PC-9 (cell line): ENCODE results near the gene CLTRN. TPM values are rescaled to one million over a fixed set of nuclear protein-coding genes. Genes with fewer than 3 reads are reported as not detected.

ENCODE experiments used
- BruUV-seq: library from RNA; stranded (reverse); fragments of 400-500 nt; replicated peaks from 2 replicates; lab custom pipeline; 2021; lab: Mats Ljungman, UMichigan
- CTCF ChIA-PET: fragments of 300-600 bp; sonication (Branson Sonifier 250); formaldehyde crosslinking; loops from one replicate; lab custom pipeline; 2022; ENCODE audit warnings: antibody characterized with exemption; lab: Charles Lee
- POLR2A ChIA-PET: fragments of 300-600 bp; sonication (Branson Sonifier 250); formaldehyde crosslinking; loops from one replicate; lab custom pipeline; 2022; ENCODE audit warnings: antibody characterized with exemption; ENCODE audit not compliant: unreplicated experiment; lab: Charles Lee
- DNase-seq, 2 experiments: peaks; one replicate each; pipeline versions ENCODE4 v3.0.0 to v3.0.0-alpha.2; 2015 to 2022; ENCODE audit warnings: mixed read lengths in 1 of 2
- H2AFZ ChIP-seq: fragments of 200-600 bp; sonication (generic); 2 replicates; pipeline ENCODE4 v1.8.1; 2017; ENCODE audit warnings: antibody characterized with exemption
- H3F3A ChIP-seq: fragments of 200-600 bp; sonication (generic); 2 replicates; pipeline ENCODE4 v1.8.1; 2017; ENCODE audit warnings: antibody characterized with exemption, mild to moderate bottlenecking, low read depth; ENCODE audit not compliant: insufficient read depth
- H3K27ac ChIP-seq: fragments of 200-600 bp; sonication (generic); 2 replicates; pipeline ENCODE4 v1.6.1; 2016; ENCODE audit warnings: mixed run types
- H3K27me3 ChIP-seq: fragments of 200-600 bp; sonication (generic); 2 replicates; pipeline ENCODE4 v1.6.1; 2016; ENCODE audit warnings: low read depth, mixed run types; ENCODE audit not compliant: insufficient read depth
- H3K36me3 ChIP-seq: fragments of 200-600 bp; sonication (generic); 2 replicates; pipeline ENCODE4 v1.6.1; 2016; ENCODE audit warnings: low read depth, mixed run types
- H3K4me1 ChIP-seq: fragments of 200-600 bp; sonication (generic); replicated peaks from 2 replicates; pipeline ENCODE4 v1.6.1; 2016; ENCODE audit warnings: mixed run types; ENCODE audit not compliant: insufficient read depth
- H3K4me2 ChIP-seq: fragments of 200-600 bp; sonication (generic); 2 replicates; pipeline ENCODE4 v1.6.1; 2017; ENCODE audit warnings: mixed run types
- H3K4me3 ChIP-seq: fragments of 200-600 bp; sonication (generic); 2 replicates; pipeline ENCODE4 v1.6.1; 2016; ENCODE audit warnings: mixed run types
- H3K79me2 ChIP-seq: fragments of 200-600 bp; sonication (generic); 2 replicates; pipeline ENCODE4 v1.6.1; 2017; ENCODE audit warnings: low read depth, mixed run types
- H3K9me2 ChIP-seq: fragments of 200-600 bp; sonication (generic); 2 replicates; pipeline ENCODE4 v1.8.1; 2017; ENCODE audit warnings: mild to moderate bottlenecking; ENCODE audit not compliant: insufficient read depth
- H3K9me3 ChIP-seq: fragments of 200-600 bp; sonication (generic); 2 replicates; pipeline ENCODE4 v1.8.1; 2016; ENCODE audit warnings: low read depth; ENCODE audit not compliant: insufficient read depth
- H4K20me1 ChIP-seq: fragments of 200-600 bp; sonication (generic); 2 replicates; pipeline ENCODE4 v1.8.1; 2017; ENCODE audit not compliant: insufficient read depth
- CTCF ChIP-seq: fragments of 200-600 bp; sonication (generic); conservative IDR thresholded peaks from 2 replicates; pipeline ENCODE4 v1.6.1; 2017; ENCODE audit warnings: mixed run types, antibody characterized with exemption, mild to moderate bottlenecking, moderate library complexity
- EZH2 ChIP-seq: fragments of 200-600 bp; sonication (generic); IDR thresholded peaks from 2 replicates; pipeline ENCODE4 v1.8.0; 2017; ENCODE audit warnings: antibody characterized with exemption, low read depth
- intact Hi-C: fragments of 100-400 bp; cut with micrococcal nuclease; formaldehyde crosslinking; loops from one replicate; pipeline ENCODE4 v1.10.0; 2022; ENCODE audit not compliant: unreplicated experiment
- total RNA-seq: library from RNA; stranded (reverse); gene quantifications from 2 replicates; pipeline ENCODE4 v1.2.3, GENCODE V29; 2021

Gene CLTRN
- total RNA-seq, 1 experiment from 2014 or later = 2.7 TPM

- no peaks in the 10 kb centered on the region for H3K4me1 ChIP-seq
- no peak for TF ChIP-seq CTCF
- no peak for TF ChIP-seq EZH2
- no peak for DNase-seq
- H3K9me3 ChIP-seq = no peaks in the 10 kb centered on the region
- H2AFZ ChIP-seq = no peak overlapping the region
- H3K79me2 ChIP-seq = no peaks in the 10 kb centered on the region
- H3K9me2 ChIP-seq = no peaks in the 10 kb centered on the region
- no peaks in the 10 kb centered on the region for H3K27me3 ChIP-seq
- no peaks in the 10 kb centered on the region for H3K36me3 ChIP-seq
- H4K20me1 ChIP-seq = no peaks in the 10 kb centered on the region
- no peaks in the 10 kb centered on the region for H3F3A ChIP-seq
- POLR2A ChIA-PET = no interaction called here
- H3K4me2 ChIP-seq = no peak overlapping the region
- no peak overlapping the region for H3K4me3 ChIP-seq
- BruUV-seq = no TSS peak
- intact Hi-C loops = no loop called here
- H3K27ac ChIP-seq = no peak overlapping the region
- CTCF ChIA-PET = no interaction called here
Observed at GRCh38 chrX:15644560-15644872, 20.1 kb downstream of the CLTRN start.

- Histone ChIP-seq H3K27me3 (no peaks in the 10 kb centered on the region), H4K20me1 (no peaks in the 10 kb centered on the region), H3K9me3 (no peaks in the 10 kb centered on the region), H2AFZ (no peak overlapping the region), H3K79me2 (no peaks in the 10 kb centered on the region), H3F3A (no peaks in the 10 kb centered on the region), H3K27ac (no peak overlapping the region), H3K4me1 (no peaks in the 10 kb centered on the region), H3K36me3 (no peaks in the 10 kb centered on the region), H3K4me3 (no peak overlapping the region), H3K4me2 (no peak overlapping the region), H3K9me2 (no peaks in the 10 kb centered on the region)
- no TSS peak for BruUV-seq
- CTCF ChIA-PET = interaction anchor here (0.5 kb wide), 1 partner anchor 145 kb away, joined by 3 read pairs; no protein-coding TSS in a partner anchor
- POLR2A ChIA-PET = no interaction called here
- no peak for DNase-seq
- intact Hi-C loops = no loop called here
- TF ChIP-seq EZH2 (no peak), CTCF (no peak)
Observed at GRCh38 chrX:15643786-15644559, 20.6 kb downstream of the CLTRN start.

GRCh38 chrX:15631637-15632036, 33.0 kb downstream of the CLTRN start:
- Histone ChIP-seq H3K9me3 (no peaks in the 10 kb centered on the region), H3K4me1 (no peaks in the 10 kb centered on the region), H3K27me3 (no peaks in the 10 kb centered on the region), H3K79me2 (no peaks in the 10 kb centered on the region), H3K9me2 (no peaks in the 10 kb centered on the region), H2AFZ (no peak overlapping the region), H3K27ac (no peak overlapping the region), H3K36me3 (no peaks in the 10 kb centered on the region), H3F3A (peaks cover 5% of the 10 kb centered on the region; the same call in 1 of the 2 replicates), H3K4me3 (no peak overlapping the region), H3K4me2 (no peak overlapping the region), H4K20me1 (no peaks in the 10 kb centered on the region)
- intact Hi-C loops = no loop called here
- BruUV-seq = no TSS peak
- ChIA-PET CTCF (no interaction called here), POLR2A (interaction anchor here (0.6 kb wide), 1 partner anchor 46 kb away, joined by 4 read pairs; no protein-coding TSS in a partner anchor)
- no peak for DNase-seq
- no peak for TF ChIP-seq CTCF
- TF ChIP-seq EZH2 = no peak
